GM18870 (cell line): Measurements from ENCODE around the gene LIPA.
"Not testable (repeated sequence)": the region's sequence is repeated elsewhere in the genome, so short reads cannot be mapped to it uniquely, and the experiment has no call there.

Experiments used
- ATAC-seq: cut with Tn5 transposase; IDR thresholded peaks from one replicate; pipeline ENCODE4 v1.9.1; 2021; ENCODE audit warnings: moderate library complexity; ENCODE audit not compliant: unreplicated experiment

LIPA gene

GRCh38 chr10:89251409-89252224 is at the start of gene LIPA:
LIPA (minus strand) TSS chr10:89251775; CDS start chr10:89247648, 4,127 bp downstream.
- peak; percentile 95 for ATAC-seq

DNA sequence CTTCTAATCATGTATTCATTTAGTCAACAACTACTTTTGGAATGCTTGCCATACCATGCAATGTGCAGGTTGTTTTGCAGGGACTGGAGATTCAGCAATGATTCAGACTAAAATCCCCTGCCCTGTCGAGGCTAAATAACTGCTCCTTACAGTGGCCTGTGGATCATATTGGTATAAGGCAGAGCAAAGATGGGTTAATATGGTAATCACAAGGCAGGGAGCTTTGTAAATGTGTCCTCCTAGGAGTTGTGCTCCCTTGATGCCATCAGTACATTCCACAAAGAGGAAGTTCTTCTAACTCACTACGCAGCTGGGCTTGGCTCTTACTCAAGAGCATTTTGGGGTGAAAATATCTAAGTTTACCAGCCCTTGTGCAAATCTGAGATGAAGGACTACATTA is 49.7 kb upstream of the LIPA start:
- ATAC-seq: no peak

DNA sequence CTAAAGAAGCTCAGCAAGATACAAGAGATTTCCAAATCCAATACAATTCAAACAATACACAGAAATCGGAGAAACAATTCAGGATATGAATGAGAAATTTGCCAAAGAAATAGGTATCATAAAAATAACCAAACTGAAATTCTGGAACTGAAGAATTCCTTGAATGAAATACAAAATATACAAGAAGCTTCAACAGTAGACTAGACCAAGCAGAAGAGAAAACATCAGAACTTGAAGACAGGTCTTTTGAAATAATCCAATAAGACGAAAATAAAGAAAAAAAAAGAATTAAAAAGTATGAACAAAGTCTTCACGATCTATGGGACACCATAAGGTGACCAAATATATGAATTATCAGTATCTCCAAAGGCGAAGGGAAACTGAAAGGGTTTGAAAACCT is 47.5 kb upstream of the LIPA start:
- no peak for ATAC-seq

GRCh38 chr10:89297791-89298190 is 46.2 kb upstream of the LIPA start:
- ATAC-seq: no peak

DNA sequence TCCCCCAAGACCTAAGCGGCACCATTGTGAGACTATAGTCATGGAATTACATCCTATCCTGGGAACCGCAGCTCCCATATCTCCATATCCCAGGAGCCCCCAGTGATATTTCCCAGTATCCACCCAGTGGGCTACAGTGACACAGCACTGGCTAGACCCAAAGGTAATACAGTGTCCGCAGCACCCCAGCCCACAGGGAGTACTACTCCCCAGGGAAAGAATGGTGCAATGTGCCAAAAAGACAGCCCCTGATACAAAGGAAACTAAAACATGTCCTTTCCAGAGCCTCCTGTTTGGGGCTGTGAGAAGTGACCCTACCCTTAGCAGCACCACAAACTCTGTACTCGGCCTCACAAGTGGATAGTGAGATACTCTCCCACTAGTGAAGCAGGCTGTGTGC is 45.8 kb upstream of the LIPA start:
- ATAC-seq: no peak

GRCh38 chr10:89296220-89296648 is 44.7 kb upstream of the LIPA start:
- ATAC-seq: no peak

DNA sequence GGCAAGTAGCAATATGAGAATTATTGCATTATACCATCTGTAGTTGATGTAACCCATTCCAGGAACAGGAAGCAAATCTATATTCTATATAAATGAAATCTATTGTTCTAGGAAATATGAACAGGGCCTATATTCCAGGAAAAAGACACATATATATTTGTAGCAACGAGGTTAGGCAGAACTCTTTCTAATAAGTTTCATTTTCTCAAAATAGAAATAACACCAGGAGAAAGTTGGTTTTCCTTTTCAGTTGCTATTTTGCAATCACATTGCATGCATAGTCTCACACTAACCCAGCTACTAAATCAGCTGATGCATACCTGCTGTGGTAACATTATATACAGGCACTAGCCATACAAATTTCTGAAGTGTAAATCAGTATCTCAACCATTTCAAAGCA is 44.0 kb upstream of the LIPA start:
- ATAC-seq: no peak

DNA sequence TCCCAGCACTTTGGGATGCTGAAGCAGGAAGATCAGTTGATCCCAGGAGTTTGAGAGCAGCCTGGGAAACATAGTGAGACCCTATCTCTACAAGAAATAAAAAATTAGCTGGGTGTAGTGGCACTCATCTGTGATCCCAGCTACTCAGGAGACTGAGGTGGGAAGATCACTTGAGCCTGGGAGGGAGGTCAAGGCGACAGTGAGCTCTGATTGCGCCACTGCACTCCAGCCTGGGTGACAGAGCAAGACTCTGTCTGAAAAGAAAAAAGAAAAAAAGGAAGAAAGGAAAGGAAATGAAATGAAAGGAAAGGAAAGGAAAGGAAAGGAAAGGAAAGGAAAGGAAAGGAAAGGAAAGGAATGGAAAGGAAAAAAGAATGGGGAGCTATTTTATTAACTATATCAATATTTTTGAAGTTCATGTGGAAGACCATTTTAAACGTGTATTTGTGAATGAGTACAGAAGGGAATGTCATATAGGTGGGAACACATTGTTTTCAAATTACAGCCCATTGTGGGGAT is 43.2 kb upstream of the LIPA start:
- no peak for ATAC-seq

DNA sequence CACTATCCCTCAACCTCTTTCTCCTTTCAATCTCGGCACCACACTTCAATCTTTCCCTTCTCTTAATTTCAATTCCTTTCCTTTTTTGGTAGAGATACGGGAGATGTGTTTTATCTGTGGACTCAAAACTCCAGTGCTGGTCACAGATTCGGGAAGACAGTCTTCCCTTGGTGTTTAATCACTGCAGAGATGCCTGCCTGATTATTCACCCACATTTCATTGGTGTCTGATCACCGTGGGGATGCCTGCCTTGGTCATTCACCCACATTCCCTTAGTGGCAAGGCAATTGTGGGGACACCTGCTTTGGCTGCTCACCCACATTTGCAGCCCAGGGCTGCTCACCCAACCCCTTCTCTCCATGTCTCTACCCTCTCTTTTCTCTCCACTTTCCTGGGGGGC is 33.7 kb upstream of the LIPA start:
- ATAC-seq: not testable (repeated sequence)

DNA sequence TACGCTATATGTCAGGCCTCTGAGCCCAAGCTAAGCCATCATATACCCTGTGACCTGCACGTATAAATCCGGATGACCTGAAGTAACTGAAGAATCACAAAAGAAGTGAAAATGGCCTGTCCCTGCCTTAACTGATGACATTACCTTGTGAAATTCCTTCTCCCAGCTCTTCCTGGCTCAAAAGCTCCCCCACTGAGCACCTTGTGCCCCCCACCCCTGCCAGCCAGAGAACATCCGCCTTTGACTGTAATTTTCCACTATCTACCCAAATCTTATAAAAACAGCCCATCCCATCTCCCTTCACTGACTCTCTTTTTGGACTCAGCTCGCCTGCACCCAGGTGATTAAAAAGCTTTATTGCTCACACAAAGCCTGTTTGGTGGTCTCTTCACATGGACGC is 33.1 kb upstream of the LIPA start:
- not testable (repeated sequence) for ATAC-seq

GRCh38 chr10:89283936-89284475 is 32.4 kb upstream of the LIPA start:
- ATAC-seq: no peak

GRCh38 chr10:89283025-89283935 is 31.7 kb upstream of the LIPA start:
- no peak for ATAC-seq

- no peak for ATAC-seq
Measured at GRCh38 chr10:89281606-89282395, 30.2 kb upstream of the LIPA start.

DNA sequence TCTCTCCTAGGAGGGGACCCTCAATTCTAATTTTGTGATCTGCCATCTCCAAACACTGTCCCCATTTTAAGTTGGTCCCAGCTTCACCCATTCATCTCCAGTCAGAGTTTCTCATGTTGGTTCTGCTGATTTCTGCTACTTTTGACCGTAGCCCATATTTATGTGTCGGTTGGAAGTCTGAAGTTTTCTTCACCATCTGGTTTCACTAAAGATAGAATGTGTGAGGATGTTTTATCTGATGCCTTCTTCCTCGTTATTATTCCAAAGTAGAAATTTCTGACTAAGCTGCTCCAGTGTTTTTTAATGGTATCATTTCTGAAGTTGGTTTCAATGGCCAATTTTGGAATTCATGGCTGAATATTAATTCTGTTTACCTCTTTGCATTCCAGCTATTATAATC is 28.9 kb upstream of the LIPA start:
- ATAC-seq: no peak

DNA sequence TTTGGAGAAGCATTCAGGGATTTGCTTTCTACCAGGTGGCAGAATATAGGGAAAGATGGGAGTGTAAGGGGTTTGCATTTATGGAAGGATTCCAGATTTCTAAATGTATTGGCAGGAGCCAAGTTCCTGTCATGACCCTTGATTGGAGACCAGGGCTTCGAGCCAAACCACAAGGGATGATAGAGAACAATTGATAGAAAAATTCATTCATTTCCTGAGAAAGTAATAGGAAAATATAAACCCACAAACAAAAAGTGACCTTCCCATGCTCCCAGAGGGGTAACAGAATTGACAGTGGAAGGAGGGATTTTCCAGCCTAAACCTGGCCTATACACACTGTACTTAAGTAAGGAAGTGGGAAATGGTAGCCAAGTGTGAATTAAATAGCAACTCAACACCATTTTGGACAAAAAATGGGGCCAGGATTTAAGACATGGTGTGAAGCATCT is 27.9 kb upstream of the LIPA start:
- no peak for ATAC-seq

DNA sequence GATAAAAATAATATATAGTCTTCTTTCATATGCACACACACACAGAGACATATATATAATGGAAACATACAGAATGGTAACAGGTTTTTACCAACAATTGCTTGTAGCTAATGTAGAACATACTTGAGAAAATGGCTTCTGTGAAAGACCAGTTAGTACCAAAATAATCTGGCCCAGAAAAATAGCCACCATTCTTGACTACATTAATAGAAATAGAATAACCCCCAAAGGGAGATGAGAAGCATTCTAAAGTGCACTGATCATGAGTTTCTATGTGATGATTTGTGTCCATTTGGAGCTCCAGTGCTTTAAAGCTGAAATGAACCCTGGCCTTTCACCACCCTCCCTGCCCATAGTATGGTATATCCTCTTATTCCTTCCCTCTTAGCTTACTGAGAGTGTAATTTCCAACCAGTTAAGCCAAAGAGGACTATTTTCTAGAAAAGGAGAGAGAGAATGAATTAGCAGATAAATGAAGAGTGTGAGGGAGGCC is 27.4 kb upstream of the LIPA start:
- no peak for ATAC-seq

DNA sequence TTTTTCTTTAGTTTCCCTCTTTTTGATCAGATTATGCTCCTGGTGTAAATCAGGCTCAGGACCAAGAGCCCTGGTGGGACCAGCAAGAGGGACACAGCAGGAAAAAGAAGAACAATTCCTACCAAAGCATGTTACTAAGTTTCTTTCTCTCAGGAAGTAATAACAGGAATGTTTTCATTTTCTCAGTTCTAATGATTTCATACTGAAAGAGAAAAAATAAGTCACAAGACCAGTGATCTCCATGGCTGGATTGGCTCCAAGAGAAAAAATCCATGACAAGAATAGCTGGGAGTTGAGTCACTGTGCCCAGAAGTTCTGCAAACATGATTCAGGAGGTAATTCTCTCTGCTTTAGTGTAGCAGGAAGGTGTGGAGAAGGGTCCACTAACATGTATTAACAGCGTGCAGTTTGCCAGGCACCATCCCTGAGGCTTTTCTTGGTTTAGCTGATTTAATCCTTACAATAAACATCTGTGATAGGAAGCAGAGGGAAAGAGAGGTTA is 26.5 kb upstream of the LIPA start:
- no peak for ATAC-seq

DNA sequence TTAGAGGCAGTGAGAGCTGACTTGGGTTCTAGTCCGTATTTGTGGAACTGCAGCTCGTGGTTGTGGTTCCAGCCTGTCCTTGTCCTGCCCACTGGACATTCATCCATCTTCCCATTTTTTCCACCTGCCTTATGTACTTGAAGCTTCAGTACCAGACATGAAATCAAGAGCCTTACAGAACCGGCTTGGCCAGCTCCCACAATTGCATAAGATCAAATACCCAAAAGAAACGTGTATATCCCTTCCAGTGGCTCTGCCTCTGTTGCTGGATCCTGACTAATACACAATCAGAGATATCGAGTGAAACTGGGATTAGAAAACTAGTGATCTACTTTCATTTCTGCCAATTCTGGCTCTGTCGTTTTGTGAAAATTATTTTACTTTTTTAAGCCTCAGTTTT is 23.8 kb upstream of the LIPA start:
- ATAC-seq: no peak

DNA sequence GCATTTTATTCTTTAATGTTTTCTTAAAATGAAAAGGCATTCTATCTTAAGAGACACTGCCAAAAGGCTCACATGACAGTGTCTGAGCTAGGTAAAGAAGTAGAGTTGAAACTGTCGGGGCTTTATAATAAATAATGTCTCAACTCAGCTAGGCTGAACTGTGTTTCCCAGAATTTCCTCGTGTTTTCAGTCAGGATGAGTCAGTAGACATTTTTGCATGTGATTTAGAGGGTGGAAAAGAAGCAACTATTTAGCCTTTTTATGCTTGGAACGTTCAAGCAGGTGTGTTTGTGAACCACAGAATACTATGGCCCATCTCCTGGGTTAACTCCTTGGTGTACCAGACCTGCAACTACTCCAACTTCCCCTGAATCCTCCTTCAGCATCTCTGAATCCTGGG is 23.4 kb upstream of the LIPA start:
- ATAC-seq: no peak

DNA sequence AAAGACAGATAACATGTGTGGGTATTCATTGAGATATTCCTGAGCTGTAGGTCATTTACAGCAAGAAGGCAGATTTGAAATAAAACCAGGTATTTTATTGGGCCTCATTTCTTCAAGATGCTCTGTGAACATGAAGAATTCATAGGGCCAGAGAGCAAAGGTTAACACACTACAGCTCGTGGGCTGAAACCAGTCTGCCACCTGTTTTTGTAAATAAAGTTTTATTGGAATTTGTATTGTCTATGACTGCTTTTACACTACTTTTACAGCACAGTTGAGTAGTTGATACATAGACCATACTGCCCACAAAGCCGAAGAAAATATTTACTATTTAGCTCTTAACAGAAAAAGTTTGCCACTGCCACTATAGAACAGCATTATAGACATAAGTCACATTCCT is 22.1 kb upstream of the LIPA start:
- no peak for ATAC-seq
